CD4-positive, alpha-beta T cell treated with Interleukin-15 for 1 hour (primary cell): ENCODE measurements around the gene HCK.

Source experiments
- DNase-seq: peaks from one replicate; pipeline ENCODE4 v3.0.0-alpha.2; 2020

HCK gene

DNA sequence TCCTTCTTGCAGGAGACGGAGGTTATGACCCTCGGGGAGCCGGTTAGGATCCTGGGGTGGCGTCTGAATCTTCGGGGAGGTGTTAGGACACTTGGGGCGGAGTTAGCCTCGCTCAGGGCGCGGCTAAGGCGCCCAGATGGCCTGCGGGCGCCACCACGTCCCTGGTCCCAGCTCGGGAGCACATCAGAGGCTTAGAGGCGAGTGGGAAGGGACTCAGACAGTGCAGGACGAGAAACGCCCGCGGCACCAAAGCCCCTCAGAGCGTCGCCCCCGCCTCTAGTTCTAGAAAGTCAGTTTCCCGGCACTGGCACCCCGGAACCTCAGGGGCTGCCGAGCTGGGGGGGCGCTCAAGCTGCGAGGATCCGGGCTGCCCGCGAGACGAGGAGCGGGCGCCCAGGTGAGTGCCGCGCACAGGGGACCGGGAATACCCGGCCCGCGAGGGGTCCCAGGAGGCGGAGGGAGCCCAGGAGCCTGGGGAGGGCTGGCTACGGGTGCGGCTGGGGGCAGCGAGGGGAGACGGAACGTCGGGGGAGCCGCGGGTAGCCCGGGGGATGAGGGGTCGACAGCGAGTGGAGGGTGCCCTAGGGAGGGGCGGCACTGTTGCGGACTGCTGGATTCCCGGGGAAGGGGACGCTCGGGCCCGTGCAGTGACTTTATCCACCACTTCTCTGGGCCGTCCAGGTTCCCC, at the start of gene HCK:
Gene HCK (plus strand): TSS at position 153 of the 688 bp plus-strand sequence.
- peak; percentile 66 for DNase-seq

DNA sequence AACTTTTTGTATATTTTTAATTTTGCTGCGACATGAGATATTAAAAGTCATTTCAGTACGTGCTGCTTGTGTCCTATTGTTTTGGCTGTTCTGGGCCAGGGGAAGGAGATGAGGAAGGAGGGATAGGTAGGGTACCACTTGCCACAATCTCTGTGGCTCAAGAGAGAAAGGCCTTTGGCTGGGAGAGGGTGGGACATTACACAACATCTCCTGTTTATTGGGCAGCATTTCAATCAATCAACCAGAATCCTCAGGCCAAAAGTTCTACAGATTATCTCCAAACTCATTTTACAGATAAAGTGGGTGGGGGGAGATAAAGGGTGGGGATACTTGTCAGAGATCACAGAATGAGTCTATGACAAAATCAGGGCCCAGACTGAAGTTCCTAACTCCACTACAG, 48.7 kb upstream of the HCK start:
- no peak for DNase-seq

DNA sequence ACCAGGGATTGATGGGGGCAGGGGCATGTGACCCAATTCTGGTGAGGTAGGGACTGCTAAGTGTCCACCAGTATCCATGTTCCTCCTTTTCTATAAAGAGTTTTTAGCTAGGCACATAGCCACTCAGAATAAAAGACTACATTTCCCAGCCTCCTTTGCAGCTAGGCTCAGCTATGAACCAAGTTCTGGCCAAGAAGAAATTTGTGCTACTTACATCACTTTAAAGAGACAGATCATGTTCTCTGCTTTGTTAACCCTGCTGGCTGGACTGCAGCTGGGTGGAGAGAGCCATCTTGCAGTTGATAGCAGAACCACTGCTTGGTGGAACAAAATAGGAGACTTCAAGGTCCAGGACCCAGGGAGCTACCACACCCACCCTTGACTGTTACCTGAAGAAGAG, 47.1 kb upstream of the HCK start:
- DNase-seq, result no peak

DNA sequence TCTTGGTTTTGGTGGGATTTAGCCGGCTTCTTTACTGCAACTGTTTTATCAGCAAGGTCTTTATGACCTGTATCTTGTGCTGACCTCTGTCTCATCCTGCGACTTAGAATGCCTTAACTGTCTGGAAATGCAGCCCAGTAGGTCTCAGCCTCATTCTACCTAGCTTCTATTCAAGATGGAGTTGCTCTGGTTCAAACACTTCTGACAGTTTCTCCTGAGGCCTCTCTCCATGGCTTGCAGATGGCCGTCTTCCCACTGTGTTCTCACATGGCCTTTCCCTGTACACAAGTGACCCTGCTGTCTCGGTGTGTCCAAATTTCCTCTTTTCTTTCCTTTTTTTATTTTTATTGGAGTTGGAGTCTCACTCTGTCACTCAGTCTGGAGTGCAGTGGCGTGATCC, 46.0 kb upstream of the HCK start:
- no peak for DNase-seq

DNA sequence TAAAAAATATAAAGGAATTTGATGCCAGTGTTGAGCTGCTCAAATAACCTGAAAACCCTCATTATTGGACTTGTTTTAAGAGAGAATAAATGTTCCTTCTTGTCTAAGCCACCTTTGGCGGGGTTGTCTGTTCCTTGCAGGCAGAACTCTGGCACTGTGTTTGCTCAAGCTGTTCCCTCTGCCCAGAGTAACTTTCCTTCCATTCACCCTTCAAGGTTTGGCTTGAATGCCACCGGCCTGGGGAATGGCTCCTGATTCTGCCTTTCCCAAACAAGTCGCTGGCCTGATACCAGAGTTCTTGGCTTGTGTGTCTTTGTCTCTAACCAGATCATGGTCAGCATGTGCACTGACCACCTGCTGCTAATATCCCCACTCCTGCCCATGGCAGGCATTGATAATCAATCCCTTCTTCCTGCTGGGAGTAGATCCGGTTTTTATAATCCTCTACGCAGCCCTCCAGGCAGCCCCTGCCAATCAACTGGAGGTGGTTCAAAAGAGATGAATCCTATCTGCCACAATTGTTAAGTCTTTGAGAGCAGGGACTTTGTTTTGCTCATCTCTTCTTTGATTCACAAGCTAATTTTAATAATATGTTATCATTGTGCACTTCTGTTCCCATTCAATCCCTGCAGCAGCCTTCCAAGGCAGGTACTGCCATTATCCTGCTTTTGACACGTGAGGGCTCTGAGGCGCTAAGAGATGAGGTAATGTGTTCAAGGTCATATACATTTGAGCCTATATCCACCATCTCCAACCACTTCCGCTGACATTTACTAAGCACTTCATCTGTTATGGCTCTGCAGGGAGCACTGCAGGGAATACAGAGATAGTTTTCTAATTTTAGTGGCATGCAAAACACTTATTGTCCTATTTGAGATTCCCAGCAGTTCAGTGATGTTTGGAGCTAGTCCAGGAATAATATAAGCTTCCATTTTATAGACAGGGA, 44.9 kb upstream of the HCK start:
- DNase-seq, result no peak

DNA sequence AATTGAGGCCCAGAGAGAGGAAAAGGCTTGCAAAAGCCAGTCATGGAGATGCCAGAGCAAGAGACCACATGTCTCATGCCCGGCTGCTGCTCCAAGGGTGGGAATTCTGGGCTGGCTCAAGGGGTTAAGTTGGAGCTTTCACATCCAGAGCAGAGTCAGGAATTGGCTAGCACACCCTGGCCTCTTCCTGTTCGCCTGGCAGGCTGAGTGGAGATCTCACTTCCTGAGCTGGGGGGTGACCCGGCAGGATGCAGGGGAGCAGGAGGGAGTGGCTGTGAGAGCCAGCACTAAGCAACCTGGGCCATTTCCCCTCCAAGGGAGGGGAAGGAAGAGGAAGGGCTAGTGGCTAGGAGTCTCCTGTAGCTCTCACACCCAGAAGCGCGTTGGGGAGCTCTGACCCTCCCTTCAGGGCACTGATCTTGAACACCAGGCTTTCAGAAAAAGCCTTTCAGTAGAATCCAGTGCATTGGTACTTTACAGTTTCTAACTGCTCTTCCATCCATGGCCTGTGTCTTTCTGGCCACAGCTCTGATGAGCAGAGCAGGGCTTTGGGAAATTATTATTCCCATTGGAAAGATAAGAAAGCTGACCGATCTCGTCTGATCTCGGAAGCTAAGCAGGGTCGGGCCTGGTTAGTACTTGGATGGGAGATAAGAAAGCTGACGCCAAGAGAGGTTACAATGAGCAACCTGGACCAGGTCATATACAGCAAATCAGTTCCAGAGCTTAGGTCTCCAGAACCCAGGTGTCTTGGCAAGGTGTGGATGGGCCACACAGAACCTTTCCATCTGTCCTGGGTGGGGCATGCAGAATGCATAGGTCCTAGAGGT, 44.0 kb upstream of the HCK start:
- DNase-seq, result no peak

DNA sequence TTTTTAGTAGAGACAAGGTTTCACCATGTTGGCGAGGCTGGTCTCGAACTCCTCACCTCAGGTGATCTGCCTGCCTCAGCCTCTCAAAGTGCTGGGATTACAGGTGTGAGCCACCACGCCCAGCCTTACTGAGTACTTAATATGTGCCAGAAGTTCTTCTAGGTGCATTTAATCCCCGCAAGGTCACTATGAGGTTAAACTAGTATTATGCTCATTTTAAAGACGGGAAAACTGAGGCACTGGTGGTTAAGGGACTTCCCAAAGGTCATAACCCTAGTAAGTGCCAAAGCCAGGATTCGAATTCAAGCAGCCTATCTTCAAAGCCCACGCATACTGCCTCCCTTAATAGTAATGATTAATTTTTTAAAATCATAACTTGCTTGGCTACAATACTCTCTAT, 42.5 kb upstream of the HCK start:
- no peak for DNase-seq

DNA sequence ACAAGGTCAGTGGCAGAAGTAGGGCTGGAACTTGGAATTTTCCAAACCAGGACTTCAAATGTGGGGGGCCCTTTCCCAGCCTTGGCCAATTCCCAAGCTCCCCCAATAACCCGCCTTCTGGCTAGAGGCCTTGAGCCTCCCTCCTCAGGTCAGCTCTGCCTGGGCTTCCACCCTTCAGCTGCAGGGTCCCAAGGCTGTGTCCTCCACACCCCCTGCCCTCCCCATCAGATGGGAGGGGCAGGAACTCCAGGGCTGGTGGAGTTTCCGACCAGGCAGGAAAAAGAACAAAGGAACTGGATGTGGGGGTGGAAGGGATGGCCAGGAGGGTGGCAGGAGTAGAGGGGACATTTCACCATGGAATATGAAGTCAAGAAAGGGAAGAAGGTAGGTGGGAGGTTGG, 41.9 kb upstream of the HCK start, which contains the start of gene CCM2L:
Gene CCM2L (plus strand): TSS at position 338 of the 400 bp plus-strand sequence. CDS start 17 bp downstream, at position 355.
- no peak for DNase-seq

DNA sequence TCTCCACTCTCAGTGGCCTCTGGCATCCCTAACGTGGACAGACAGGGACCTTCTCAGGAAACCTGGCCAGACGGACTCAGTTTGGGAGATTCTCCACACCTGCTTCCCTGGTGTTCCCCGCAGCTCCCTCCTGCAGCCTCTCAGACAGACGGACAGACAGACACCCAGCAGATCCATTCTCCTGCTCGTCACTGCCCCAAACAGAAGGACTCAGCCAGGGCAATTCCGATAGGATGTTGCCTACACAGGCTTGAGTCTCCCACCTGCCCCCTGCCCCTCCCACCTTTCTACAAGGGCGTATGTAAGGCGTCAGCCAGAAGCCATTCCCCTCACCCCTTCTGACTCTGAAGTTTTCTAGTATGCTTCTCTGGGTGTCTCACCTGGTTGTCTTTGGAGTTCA, 41.4 kb upstream of the HCK start:
- DNase-seq, result no peak

DNA sequence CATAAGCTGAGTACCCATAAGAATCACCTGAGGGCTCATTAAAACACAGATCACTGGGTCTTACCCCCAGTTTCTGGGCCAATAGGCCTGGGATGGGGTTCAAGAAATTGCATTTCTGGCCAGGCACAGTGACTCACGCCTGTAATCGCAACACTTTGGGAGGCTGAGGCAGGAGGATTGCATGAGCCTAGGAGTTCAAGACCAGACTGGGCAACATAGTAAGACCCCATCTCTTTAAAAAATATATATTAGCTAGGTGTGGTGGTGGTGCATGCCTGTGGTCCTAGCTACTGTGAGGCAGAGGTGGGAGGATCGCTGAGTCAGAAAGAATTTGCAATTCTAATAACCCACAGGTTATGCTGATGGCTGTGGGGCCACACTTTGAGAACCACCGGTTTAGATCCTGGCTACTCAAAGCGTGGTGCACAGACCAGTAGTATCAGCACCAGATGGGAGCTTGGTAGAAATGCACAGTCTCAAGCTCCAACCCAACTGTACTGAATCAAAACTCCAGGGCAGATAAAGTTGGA, 39.8 kb upstream of the HCK start:
- no peak for DNase-seq

DNA sequence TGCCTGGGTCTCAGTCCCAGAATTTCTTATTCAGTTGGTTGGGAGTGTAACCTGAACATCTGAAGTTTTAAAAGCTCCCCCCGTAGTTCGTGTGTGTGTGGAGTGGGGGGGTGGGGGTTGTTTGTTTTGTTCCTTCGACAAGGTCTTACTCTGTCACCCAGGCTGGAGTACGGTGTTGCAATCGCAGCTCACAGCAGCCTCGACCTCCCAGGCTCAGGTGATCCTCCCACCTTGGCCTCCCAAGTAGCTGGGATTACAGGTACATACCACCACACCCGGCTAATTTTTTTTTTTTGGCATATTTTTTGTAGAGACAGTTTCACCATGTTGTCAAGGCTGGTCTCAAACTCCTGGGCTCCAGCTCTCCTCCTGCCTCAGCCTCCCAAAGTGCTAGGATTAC, 38.7 kb upstream of the HCK start:
- DNase-seq, result no peak

DNA sequence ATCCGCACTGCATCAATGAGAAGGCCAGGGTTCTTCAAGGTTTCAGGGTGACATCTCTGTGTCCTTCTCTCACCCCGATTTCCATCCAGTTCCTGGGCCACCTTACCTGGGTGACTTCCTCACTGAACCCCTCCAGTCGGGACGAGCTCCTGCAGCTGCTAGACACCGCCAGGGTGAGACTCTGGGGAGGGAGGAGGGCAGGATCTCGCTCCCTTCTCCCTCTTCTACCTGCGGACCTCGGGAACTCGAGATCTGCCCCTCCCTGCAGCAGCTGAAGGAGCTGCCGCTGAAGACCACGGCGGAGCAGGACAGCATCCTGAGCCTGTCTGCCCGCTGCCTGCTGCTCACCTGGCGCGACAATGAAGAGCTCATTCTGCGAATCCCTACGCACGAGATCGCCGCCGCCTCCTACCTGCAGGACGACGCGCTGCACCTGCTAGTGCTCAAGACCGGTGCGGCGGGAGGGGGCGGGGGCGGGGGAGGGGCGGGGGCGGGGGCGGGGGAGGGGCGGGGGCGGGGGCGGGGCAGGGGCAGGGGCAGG, 34.3 kb upstream of the HCK start:
- DNase-seq, result peak; percentile 67

DNA sequence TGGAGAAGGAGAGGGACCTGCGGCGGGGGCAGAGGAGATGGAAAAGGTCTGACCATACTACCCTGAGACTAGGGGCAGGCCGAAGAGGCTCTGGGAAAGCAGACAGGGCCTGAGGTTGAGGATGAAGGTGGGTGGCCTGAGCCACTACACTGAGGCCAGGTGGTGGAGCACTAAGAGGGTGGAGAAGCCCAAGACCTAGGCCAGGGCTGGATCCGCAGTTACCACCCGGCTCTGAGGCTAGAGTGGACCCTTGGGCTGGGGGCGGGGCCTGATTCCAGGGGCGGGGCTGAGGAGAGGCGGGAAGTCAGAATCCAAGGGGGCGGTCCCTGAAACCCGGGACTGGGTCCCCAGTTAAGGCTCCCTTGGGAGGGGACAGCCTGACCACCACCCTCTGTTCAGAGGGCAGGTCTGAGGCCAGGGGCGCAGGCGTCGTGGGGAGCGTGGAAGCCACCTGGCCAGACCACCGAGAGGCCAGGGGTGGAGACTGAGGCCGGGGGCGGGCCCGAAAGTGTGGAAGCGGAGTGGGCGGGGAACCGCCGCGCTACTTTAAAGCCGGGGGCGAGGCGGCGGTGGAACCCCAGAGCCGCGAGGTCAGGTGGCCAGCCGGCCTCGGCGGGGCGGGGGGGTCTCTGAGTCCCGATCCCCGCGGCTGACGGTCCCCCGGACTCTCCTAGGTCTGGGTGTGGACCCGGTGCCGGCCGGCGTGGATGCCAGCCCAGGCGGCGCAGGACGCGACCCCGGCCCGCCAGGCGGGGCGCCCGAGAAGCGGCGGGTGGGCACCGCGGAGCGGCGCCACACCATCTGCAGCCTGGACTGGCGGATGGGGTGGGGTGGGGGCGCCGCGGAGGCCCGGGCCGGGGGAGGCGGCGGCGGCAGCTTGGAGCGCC, 33.5 kb upstream of the HCK start:
- DNase-seq, result peak; percentile 21

DNA sequence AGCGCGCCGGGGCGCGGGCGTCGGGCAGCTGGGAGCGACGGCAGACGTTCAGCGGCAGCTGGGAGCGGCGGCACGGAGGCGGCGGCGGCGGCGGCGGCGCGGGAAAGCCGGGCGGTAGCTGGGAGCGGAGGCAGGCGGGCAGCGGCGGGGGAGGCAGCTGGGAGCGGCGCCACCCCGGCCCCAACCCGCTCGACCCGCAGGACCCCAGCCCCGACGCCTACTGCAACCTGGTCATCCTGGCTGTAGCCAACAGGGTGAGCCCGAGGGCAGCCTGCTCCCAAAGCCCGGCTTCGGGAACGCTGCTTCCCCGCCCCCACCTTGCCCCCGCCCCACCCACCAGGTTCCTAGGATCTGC, 32.9 kb upstream of the HCK start:
- no peak for DNase-seq

DNA sequence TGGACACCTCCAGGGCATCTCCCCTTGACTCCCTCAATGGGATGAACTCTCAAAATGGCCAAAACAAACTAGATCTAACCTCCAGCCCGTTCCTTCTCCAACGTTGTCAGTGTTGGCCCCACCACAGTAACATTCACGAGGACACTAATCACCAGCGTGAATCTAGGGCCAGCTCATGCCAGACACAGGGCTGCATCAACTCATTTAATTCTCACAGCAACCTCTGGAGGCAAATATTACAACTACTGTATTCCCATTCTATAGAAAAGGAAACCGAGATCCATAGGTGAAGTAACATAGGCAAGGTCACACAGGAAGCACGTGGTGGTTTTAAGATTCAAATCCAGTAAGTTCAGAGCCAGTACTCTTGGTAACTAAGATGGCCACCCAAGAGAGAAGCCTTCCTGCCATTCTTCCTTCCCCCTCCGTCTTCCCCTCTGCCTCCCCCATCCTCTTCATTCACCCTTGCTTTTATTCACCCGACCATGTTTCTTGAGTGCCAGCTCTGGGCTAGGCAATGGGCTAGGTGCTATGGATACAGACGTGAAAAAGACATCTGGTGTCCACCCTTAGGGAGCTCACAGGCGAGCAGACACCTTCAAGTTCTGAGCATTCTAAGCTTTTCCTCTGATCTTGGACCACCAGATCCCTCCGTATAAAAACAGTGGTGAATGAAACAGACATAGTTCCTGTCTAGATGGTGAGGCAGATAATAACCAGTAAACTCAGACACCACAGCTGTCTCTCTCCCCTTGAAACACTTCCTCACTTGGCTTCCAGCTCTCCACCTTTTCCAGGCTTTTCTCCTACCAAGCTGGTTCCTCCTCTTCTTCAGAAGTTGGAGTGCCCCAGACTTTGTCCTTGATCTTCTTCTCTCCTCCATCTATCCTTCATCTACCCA, 32.2 kb upstream of the HCK start:
- DNase-seq, result no peak

DNA sequence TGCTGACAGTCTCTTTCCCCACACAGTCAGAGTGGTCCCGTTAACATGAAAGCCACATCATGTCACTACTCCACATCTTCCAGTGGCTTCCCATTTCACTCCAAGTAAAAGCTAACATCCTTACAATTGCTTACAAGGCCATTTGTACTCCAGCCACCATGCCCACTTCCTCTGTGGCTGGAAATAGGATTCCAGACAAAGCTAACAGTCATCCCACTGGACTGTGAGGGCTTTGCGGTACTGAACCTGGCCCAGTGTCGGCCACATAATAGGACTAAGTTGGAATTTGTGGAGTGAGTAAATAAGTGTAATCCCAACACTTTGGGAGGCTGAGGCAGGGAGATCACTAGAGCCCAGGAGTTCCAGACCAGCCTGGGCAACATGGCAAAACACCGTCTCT, 31.0 kb upstream of the HCK start:
- no peak for DNase-seq

DNA sequence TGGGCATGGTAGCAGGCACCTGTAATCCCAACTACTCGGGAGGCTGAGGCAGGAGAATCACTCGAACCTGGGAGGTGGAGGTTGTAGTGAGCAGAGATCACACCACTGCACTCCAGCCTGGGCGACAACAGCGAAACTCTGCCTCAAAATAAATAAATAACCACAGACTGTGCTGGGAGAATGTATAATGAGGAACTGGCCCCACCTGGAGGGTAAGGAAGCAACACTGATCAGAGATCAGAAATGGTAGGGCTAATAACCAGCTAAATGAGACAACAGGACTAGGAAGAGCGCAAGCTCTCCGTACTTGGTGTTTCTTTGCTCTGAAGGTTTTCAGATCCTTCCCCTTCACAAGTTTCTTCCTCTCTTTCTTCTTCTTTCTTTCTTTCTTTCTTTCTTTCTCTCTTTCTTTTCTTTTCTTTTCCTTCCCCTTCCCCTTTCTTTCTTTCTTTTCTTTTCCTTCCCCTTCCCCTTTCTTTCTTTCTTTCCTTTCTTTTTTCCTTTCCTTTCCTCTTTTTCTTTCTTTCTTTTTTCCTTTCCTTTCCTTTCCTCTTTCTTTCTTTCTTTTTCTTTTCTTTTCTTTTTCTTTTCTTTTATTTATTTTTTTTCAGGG, 27.3 kb upstream of the HCK start:
- DNase-seq, result no peak

DNA sequence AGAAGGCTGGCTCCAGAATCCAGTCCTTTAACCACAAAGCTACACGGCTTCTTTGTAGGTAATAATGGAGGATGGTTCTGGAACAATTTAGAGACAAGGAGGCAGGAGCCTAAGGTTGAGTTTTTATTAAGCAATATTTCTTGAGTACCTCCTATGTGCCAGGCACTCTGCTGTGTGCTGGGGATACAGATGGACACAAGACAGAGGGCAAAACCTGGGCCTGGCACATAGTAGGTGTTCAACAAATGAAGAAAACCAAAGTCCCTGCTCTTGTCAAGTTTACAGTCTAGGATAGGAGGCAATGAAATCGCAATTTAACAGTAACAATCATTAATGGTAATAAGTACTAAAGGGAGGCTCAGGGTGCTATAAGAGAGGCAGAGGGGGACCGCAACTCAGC, 24.4 kb upstream of the HCK start:
- DNase-seq, result no peak

DNA sequence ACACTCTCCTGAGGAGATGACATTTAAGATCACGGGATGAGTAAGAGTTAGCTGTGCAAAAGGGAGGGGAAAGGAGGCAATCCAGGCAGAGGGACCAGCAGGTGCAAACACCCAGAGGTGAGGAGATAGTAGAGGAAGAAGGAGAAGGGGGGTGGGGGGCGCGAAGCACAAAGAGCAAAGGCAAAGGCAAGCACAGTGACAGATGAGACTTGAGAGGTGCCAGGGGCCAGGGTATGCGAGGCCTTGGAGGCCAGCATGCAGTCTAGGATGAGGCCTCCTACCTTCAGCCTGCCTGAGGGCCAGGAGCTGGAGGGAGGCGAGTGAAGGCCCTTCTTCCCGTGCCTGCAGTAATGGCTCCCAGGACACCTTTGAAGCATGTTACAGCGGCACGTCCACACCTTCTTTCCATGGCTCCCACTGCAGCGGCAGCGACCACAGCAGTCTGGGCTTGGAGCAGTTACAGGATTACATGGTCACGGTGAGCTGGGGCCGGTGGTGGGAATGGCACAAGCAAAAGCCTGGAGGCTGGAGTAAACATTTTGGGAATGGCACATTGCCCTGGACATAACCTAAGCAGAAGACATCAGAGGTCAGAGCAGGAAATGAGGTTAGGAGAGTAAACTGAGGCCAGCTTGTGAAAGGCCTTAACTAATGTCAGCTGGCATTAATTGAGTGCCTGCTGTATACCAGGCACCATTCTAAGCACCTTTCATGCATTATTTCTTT, 23.2 kb upstream of the HCK start:
- no peak for DNase-seq

DNA sequence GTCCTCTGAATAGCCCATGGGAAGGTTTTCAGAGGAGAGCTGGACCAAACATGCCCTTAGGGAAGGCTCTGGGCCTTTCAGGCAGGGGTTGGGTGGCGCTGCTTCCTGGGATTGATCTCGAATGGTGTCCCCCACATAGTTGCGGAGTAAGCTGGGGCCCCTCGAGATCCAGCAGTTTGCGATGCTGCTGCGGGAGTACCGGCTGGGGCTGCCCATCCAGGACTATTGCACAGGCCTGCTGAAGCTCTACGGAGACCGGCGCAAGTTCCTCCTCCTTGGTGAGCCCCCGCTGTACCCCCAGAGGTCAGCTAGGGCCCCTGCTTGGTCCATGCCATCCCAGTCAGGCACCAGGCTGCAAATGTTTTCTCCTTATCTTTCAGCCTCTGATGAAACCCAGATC, 22.5 kb upstream of the HCK start:
- no peak for DNase-seq
